ENCODE data around the gene SLC7A9. TPM values are rescaled to one million over a fixed set of nuclear protein-coding genes. Genes with fewer than 3 reads are reported as not detected.

The SLC7A9 gene
- total RNA-seq, 1 experiment from 2014 or later, result 1.3 TPM

GRCh38 chr19:32802840-32803239 lies 66.7 kb downstream of the SLC7A9 start:
- Mint-ChIP-seq H3K9me3 (ENCODE audit: low read depth, unreplicated experiment) (no peaks in the 10 kb centered on the region), H3K27ac (ENCODE audit: unreplicated experiment) (no peak overlapping the region), H3K36me3 (ENCODE audit: insufficient read depth, unreplicated experiment) (no peaks in the 10 kb centered on the region), H3K27me3 (ENCODE audit: unreplicated experiment) (peaks cover 4% of the 10 kb centered on the region), H3K4me3 (ENCODE audit: low read depth, unreplicated experiment) (no peak overlapping the region), H3K4me1 (ENCODE audit: low read depth, unreplicated experiment) (no peaks in the 10 kb centered on the region)
- intact Hi-C loops (cut with micrococcal nuclease; ENCODE audit: unreplicated experiment), result no loop called here
- no peak for TF ChIP-seq CTCF (IDR thresholded peaks at IDR 0.05; ENCODE audit: unreplicated experiment)
- no TSS peak for BruUV-seq (replicated peaks)
- CTCF ChIA-PET, result no interaction called here
- no peak for DNase-seq

GRCh38 chr19:32800754-32801153 lies 68.8 kb downstream of the SLC7A9 start:
- Mint-ChIP-seq H3K27ac (ENCODE audit: unreplicated experiment) (no peak overlapping the region), H3K9me3 (ENCODE audit: low read depth, unreplicated experiment) (no peaks in the 10 kb centered on the region), H3K27me3 (ENCODE audit: unreplicated experiment) (no peaks in the 10 kb centered on the region)

GRCh38 chr19:32800191-32800590 lies 69.4 kb downstream of the SLC7A9 start:
- no TSS peak for BruUV-seq (replicated peaks)
- H3K9me3 Mint-ChIP-seq (ENCODE audit: low read depth, unreplicated experiment), result no peaks in the 10 kb centered on the region
- H3K27me3 Mint-ChIP-seq (ENCODE audit: unreplicated experiment), result no peaks in the 10 kb centered on the region
- intact Hi-C loops (cut with micrococcal nuclease; ENCODE audit: unreplicated experiment), result no loop called here
- no peak overlapping the region for H3K27ac Mint-ChIP-seq (ENCODE audit: unreplicated experiment)
- H3K4me3 Mint-ChIP-seq (ENCODE audit: low read depth, unreplicated experiment), result no peak overlapping the region
- DNase-seq, result no peak
- CTCF ChIA-PET, result no interaction called here
- TF ChIP-seq CTCF (IDR thresholded peaks at IDR 0.05; ENCODE audit: unreplicated experiment), result no peak
- no peaks in the 10 kb centered on the region for H3K36me3 Mint-ChIP-seq (ENCODE audit: insufficient read depth, unreplicated experiment)
- no peaks in the 10 kb centered on the region for H3K4me1 Mint-ChIP-seq (ENCODE audit: low read depth, unreplicated experiment)

More at GRCh38 chr19:32800754-32801153, 68.8 kb downstream of the SLC7A9 start:
- BruUV-seq (replicated peaks), result no TSS peak
- Mint-ChIP-seq H3K4me3 (ENCODE audit: low read depth, unreplicated experiment) (no peak overlapping the region), H3K36me3 (ENCODE audit: insufficient read depth, unreplicated experiment) (no peaks in the 10 kb centered on the region), H3K4me1 (ENCODE audit: low read depth, unreplicated experiment) (no peaks in the 10 kb centered on the region)
- no peak for DNase-seq
- intact Hi-C loops (cut with micrococcal nuclease; ENCODE audit: unreplicated experiment), result no loop called here
- no peak for TF ChIP-seq CTCF (IDR thresholded peaks at IDR 0.05; ENCODE audit: unreplicated experiment)
- CTCF ChIA-PET, result no interaction called here

- DNase-seq, result no peak
- no TSS peak for BruUV-seq (replicated peaks)
- H3K4me1 Mint-ChIP-seq (ENCODE audit: low read depth, unreplicated experiment), result no peaks in the 10 kb centered on the region
- CTCF ChIA-PET, result no interaction called here
- H3K4me3 Mint-ChIP-seq (ENCODE audit: low read depth, unreplicated experiment), result no peak overlapping the region
- H3K36me3 Mint-ChIP-seq (ENCODE audit: insufficient read depth, unreplicated experiment), result no peaks in the 10 kb centered on the region
- no peak for TF ChIP-seq CTCF (IDR thresholded peaks at IDR 0.05; ENCODE audit: unreplicated experiment)
- intact Hi-C loops (cut with micrococcal nuclease; ENCODE audit: unreplicated experiment), result no loop called here
- H3K27ac Mint-ChIP-seq (ENCODE audit: unreplicated experiment), result no peak overlapping the region
- H3K27me3 Mint-ChIP-seq (ENCODE audit: unreplicated experiment), result no peaks in the 10 kb centered on the region
- no peaks in the 10 kb centered on the region for H3K9me3 Mint-ChIP-seq (ENCODE audit: low read depth, unreplicated experiment)
Observed at GRCh38 chr19:32798201-32798600, 71.4 kb downstream of the SLC7A9 start.
